OCI-LY1 (cell line): ENCODE data around the gene FAM222A.

Experiments used
- H2AFZ ChIP-seq: fragments of 200-600 bp; sonication (generic), shearing (Covaris generic); 2 replicates; pipeline ENCODE4 v1.6.0; 2014; ENCODE audit warnings: antibody characterized with exemption, mild to moderate bottlenecking, low read length
- H3F3A ChIP-seq: fragments of 200-600 bp; sonication (generic), shearing (Covaris generic); 2 replicates; pipeline ENCODE4 v1.6.0; 2014; ENCODE audit warnings: mild to moderate bottlenecking, antibody characterized with exemption, low read length, moderate library complexity; ENCODE audit not compliant: insufficient read depth
- H3K27ac ChIP-seq: fragments of 200-600 bp; sonication (generic); 2 replicates; pipeline ENCODE4 v1.5.1; 2014; ENCODE audit warnings: low read length, mixed run types, mild to moderate bottlenecking, low read depth; ENCODE audit not compliant: poor library complexity, severe bottlenecking
- H3K27me3 ChIP-seq: fragments of 200-600 bp; sonication (generic); 2 replicates; pipeline ENCODE4 v1.6.0; 2014; ENCODE audit warnings: antibody characterized with exemption, mild to moderate bottlenecking, low read length, moderate library complexity; ENCODE audit not compliant: insufficient read depth
- H3K36me3 ChIP-seq: fragments of 200-600 bp; sonication (generic); 2 replicates; pipeline ENCODE4 v1.6.1; 2014; ENCODE audit warnings: mild to moderate bottlenecking, antibody characterized with exemption, low read length, moderate library complexity, mixed read lengths; ENCODE audit not compliant: insufficient read depth
- H3K4me1 ChIP-seq: fragments of 200-600 bp; sonication (generic); 2 replicates; pipeline ENCODE4 v1.5.1; 2014; ENCODE audit warnings: mild to moderate bottlenecking, low read length, moderate library complexity; ENCODE audit not compliant: insufficient read depth, severe bottlenecking
- H3K4me2 ChIP-seq: fragments of 200-600 bp; sonication (generic), shearing (Covaris generic); 2 replicates; pipeline ENCODE4 v1.6.1; 2014; ENCODE audit warnings: low read length
- H3K4me3 ChIP-seq: fragments of 200-600 bp; sonication (generic); 2 replicates; pipeline ENCODE4 v1.5.1; 2014; ENCODE audit warnings: low read length, low read depth, mild to moderate bottlenecking, mixed read lengths; ENCODE audit not compliant: poor library complexity, severe bottlenecking
- H3K79me2 ChIP-seq: fragments of 200-600 bp; shearing (Covaris generic); 2 replicates; pipeline ENCODE4 v1.6.1; 2016; ENCODE audit warnings: mixed run types, low read length, mixed read lengths; ENCODE audit not compliant: insufficient read depth
- H3K9ac ChIP-seq: fragments of 200-600 bp; sonication (generic), shearing (Covaris generic); 2 replicates; pipeline ENCODE4 v1.6.1; 2014; ENCODE audit warnings: mild to moderate bottlenecking, low read length, mixed read lengths
- H3K9me2 ChIP-seq: fragments of 200-600 bp; sonication (generic), shearing (Covaris generic); 2 replicates; pipeline ENCODE4 v1.6.1; 2014; ENCODE audit warnings: low read depth, mild to moderate bottlenecking, low read length, mixed read lengths
- H3K9me3 ChIP-seq: fragments of 200-600 bp; shearing (Covaris generic); 2 replicates; pipeline ENCODE4 v1.6.1; 2014; ENCODE audit warnings: low read length, mixed read lengths
- H4K20me1 ChIP-seq: fragments of 200-600 bp; sonication (generic), shearing (Covaris generic); 2 replicates; pipeline ENCODE4 v1.6.0; 2016; ENCODE audit warnings: mild to moderate bottlenecking, low read length; ENCODE audit not compliant: insufficient read depth
- EZH2 ChIP-seq: fragments of 200-600 bp; sonication (generic), shearing (Covaris generic); IDR thresholded peaks from 2 replicates; pipeline ENCODE4 v1.8.0; 2017; ENCODE audit warnings: borderline replicate concordance, mixed run types, mild to moderate bottlenecking, antibody characterized with exemption, low read length, moderate library complexity, mixed read lengths
- TF ChIP-seq, protein P1 (sequence below): fragments of 200-600 bp; sonication (generic), shearing (Covaris generic); IDR thresholded peaks from 2 replicates; pipeline ENCODE4 v1.5.1; 2017; ENCODE audit warnings: mild to moderate bottlenecking, antibody characterized with exemption, low read length, moderate library complexity, mixed read lengths

FAM222A gene

GRCh38 chr12:109785854-109786253 is 72.2 kb downstream of the FAM222A start:
- H3K4me2 ChIP-seq: no peak overlapping the region
- H3K4me3 ChIP-seq: no peak overlapping the region
- H3K9ac ChIP-seq: no peak overlapping the region
- H3K27ac ChIP-seq: no peak overlapping the region
- H3F3A ChIP-seq: no peaks in the 10 kb centered on the region
- H3K27me3 ChIP-seq: no peaks in the 10 kb centered on the region
- no peak overlapping the region for H2AFZ ChIP-seq
- no peaks in the 10 kb centered on the region for H3K9me3 ChIP-seq
- no peaks in the 10 kb centered on the region for H4K20me1 ChIP-seq
- H3K9me2 ChIP-seq: no peaks in the 10 kb centered on the region
- TF ChIP-seq, protein P1, sequence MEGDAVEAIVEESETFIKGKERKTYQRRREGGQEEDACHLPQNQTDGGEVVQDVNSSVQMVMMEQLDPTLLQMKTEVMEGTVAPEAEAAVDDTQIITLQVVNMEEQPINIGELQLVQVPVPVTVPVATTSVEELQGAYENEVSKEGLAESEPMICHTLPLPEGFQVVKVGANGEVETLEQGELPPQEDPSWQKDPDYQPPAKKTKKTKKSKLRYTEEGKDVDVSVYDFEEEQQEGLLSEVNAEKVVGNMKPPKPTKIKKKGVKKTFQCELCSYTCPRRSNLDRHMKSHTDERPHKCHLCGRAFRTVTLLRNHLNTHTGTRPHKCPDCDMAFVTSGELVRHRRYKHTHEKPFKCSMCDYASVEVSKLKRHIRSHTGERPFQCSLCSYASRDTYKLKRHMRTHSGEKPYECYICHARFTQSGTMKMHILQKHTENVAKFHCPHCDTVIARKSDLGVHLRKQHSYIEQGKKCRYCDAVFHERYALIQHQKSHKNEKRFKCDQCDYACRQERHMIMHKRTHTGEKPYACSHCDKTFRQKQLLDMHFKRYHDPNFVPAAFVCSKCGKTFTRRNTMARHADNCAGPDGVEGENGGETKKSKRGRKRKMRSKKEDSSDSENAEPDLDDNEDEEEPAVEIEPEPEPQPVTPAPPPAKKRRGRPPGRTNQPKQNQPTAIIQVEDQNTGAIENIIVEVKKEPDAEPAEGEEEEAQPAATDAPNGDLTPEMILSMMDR: no peak
- TF ChIP-seq EZH2: no peak
- H3K36me3 ChIP-seq: no peaks in the 10 kb centered on the region
- no peaks in the 10 kb centered on the region for H3K79me2 ChIP-seq
- no peaks in the 10 kb centered on the region for H3K4me1 ChIP-seq

GRCh38 chr12:109786799-109787198 is 73.2 kb downstream of the FAM222A start:
- Histone ChIP-seq H3K4me1 (no peaks in the 10 kb centered on the region), H2AFZ (no peak overlapping the region), H3K27me3 (no peaks in the 10 kb centered on the region), H3K9ac (no peak overlapping the region), H3K4me2 (no peak overlapping the region), H3F3A (no peaks in the 10 kb centered on the region), H3K9me2 (no peaks in the 10 kb centered on the region), H4K20me1 (no peaks in the 10 kb centered on the region), H3K27ac (no peak overlapping the region), H3K4me3 (no peak overlapping the region), H3K9me3 (no peaks in the 10 kb centered on the region), H3K36me3 (no peaks in the 10 kb centered on the region), H3K79me2 (no peaks in the 10 kb centered on the region)
- TF ChIP-seq, protein P1: no peak
- no peak for TF ChIP-seq EZH2

DNA sequence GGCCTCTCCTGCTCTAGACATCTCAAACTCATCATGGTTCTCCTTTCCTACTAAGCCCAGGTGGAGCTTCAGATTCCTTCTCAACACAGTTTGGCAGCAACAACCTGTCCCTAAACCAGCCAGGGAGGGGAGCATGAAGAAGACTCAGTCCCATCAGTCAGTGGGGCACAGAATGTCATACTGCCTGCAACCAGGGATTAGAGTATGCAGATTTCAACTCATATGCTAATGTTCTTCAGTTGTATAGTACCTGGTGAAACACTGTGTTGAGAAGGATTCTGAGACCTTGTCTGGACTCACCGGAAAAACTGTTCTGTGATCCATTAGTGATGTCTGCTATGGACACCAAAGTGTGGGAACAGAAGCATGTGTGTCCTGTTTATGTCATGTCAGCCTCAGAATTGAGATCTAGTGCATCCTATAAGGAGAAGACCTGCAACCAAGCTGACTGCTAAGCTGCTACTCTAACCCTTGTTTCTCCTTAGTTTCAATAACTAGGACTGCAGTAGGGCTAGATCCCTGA is 76.0 kb downstream of the FAM222A start:
- no peak overlapping the region for H3K9ac ChIP-seq
- no peaks in the 10 kb centered on the region for H4K20me1 ChIP-seq
- no peaks in the 10 kb centered on the region for H3K79me2 ChIP-seq
- no peaks in the 10 kb centered on the region for H3K36me3 ChIP-seq
- H3K9me2 ChIP-seq: no peaks in the 10 kb centered on the region
- no peak for TF ChIP-seq EZH2
- TF ChIP-seq, protein P1: no peak
- H3K27ac ChIP-seq: no peak overlapping the region
- no peaks in the 10 kb centered on the region for H3F3A ChIP-seq
- no peaks in the 10 kb centered on the region for H3K9me3 ChIP-seq
- no peaks in the 10 kb centered on the region for H3K27me3 ChIP-seq
- H3K4me2 ChIP-seq: no peak overlapping the region
- no peaks in the 10 kb centered on the region for H3K4me1 ChIP-seq
- no peak overlapping the region for H2AFZ ChIP-seq
- no peak overlapping the region for H3K4me3 ChIP-seq
